Osteocyte (in vitro differentiated cells): Measurements from ENCODE around the gene COL23A1. TPM values are rescaled to one million over a fixed set of nuclear protein-coding genes. Genes with fewer than 3 reads are reported as not detected.

Experiments
- DNase-seq: peaks from one replicate; pipeline ENCODE4 v3.0.0; 2021; ENCODE audit warnings: mixed read lengths; ENCODE audit not compliant: unreplicated experiment; ENCODE audit errors: extremely low spot score
- H3K27ac Mint-ChIP-seq: one replicate; pipeline ENCODE4 v1.8.0; 2021; ENCODE audit warnings: mild to moderate bottlenecking, mixed read lengths; ENCODE audit not compliant: unreplicated experiment
- H3K27me3 Mint-ChIP-seq: one replicate; pipeline ENCODE4 v1.8.0; 2021; ENCODE audit warnings: mixed read lengths; ENCODE audit not compliant: unreplicated experiment
- H3K36me3 Mint-ChIP-seq: one replicate; pipeline ENCODE4 v1.8.0; 2021; ENCODE audit warnings: mixed read lengths; ENCODE audit not compliant: unreplicated experiment
- H3K4me1 Mint-ChIP-seq: one replicate; pipeline ENCODE4 v1.8.0; 2021; ENCODE audit warnings: mixed read lengths; ENCODE audit not compliant: unreplicated experiment
- H3K4me3 Mint-ChIP-seq: one replicate; pipeline ENCODE4 v1.8.0; 2021; ENCODE audit warnings: mild to moderate bottlenecking, moderate library complexity, mixed read lengths; ENCODE audit not compliant: unreplicated experiment
- H3K9me3 Mint-ChIP-seq: one replicate; pipeline ENCODE4 v1.8.0; 2021; ENCODE audit warnings: mixed read lengths; ENCODE audit not compliant: unreplicated experiment
- total RNA-seq: library from RNA; stranded (reverse); gene quantifications from 2 replicates; pipeline ENCODE4 v1.2.1, GENCODE V29; 2021
- TF ChIP-seq, protein P1 (sequence below): fragments of 200-600 bp; sonication (generic); IDR thresholded peaks from 2 replicates; pipeline ENCODE4 v1.5.0; 2021; ENCODE audit warnings: antibody characterized with exemption, mild to moderate bottlenecking, moderate library complexity

Gene COL23A1
- total RNA-seq, 1 donor from 2014 or later: not detected

- H3K9me3 Mint-ChIP-seq: no peaks in the 10 kb centered on the region
- DNase-seq: no peak
- no peak overlapping the region for H3K27ac Mint-ChIP-seq
- H3K4me3 Mint-ChIP-seq: no peak overlapping the region
- no peaks in the 10 kb centered on the region for H3K4me1 Mint-ChIP-seq
- no peaks in the 10 kb centered on the region for H3K36me3 Mint-ChIP-seq
- TF ChIP-seq, protein P1, sequence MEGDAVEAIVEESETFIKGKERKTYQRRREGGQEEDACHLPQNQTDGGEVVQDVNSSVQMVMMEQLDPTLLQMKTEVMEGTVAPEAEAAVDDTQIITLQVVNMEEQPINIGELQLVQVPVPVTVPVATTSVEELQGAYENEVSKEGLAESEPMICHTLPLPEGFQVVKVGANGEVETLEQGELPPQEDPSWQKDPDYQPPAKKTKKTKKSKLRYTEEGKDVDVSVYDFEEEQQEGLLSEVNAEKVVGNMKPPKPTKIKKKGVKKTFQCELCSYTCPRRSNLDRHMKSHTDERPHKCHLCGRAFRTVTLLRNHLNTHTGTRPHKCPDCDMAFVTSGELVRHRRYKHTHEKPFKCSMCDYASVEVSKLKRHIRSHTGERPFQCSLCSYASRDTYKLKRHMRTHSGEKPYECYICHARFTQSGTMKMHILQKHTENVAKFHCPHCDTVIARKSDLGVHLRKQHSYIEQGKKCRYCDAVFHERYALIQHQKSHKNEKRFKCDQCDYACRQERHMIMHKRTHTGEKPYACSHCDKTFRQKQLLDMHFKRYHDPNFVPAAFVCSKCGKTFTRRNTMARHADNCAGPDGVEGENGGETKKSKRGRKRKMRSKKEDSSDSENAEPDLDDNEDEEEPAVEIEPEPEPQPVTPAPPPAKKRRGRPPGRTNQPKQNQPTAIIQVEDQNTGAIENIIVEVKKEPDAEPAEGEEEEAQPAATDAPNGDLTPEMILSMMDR: peak; percentile 58
- H3K27me3 Mint-ChIP-seq: no peaks in the 10 kb centered on the region
These were observed 39.1 kb downstream of the COL23A1 start for GRCh38 chr5:178551059-178551458.

DNA sequence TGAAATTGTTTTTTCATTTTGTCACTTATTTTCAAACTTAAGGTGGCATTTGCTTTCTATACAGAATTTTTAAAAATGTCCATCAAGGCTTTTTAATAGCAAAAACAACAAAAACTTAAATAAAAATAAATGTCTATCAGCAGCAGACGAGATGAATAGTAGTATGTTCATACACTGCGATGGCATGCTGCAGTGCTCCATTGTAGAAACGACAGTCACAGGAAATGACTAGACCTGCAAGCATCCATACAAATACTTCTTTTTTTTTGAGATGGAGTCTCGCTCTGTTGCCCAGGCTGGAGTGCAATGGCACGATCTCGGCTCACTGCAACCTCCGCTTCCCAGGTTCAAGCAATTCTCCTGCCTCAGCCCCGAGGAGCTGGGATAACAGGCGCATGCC, 41.4 kb downstream of the COL23A1 start:
- DNase-seq: no peak

DNA sequence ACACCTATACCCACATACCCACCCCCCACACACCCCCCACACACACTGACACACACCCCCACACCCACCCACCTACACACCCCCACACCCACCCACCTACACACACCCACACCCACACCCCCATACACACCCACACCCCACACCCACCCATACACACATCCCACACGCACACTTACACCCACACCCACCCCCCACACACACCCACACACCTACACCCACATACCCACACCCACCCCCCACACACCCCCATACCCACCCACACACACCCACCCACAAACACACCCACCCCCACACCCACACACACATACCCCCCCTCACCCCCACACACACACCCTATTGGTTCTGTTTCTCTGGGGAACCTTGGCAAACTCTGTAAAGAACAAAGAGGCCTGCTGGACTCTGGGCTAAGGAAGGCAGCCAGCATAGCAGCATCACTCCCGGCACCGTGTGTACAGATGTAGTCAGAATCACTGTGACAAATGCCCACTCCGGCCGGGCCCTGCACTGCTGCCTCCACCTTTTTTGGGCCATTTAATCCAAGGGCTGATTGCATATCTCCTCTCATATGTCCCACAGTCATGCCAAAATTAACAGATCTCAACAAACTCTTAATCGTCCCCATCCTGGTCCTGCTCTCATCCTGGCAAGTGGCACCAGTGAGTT, 42.3 kb downstream of the COL23A1 start:
- H3K27me3 Mint-ChIP-seq: no peaks in the 10 kb centered on the region
- H3K4me1 Mint-ChIP-seq: no peaks in the 10 kb centered on the region
- H3K27ac Mint-ChIP-seq: no peak overlapping the region
- TF ChIP-seq, protein P1: no peak
- no peak overlapping the region for H3K4me3 Mint-ChIP-seq
- DNase-seq: no peak
- no peaks in the 10 kb centered on the region for H3K9me3 Mint-ChIP-seq
- no peaks in the 10 kb centered on the region for H3K36me3 Mint-ChIP-seq

More for the DNA sequence above, 41.4 kb downstream of the COL23A1 start:
- Mint-ChIP-seq H3K36me3 (no peaks in the 10 kb centered on the region), H3K4me3 (no peak overlapping the region), H3K27ac (no peak overlapping the region), H3K4me1 (no peaks in the 10 kb centered on the region), H3K9me3 (no peaks in the 10 kb centered on the region), H3K27me3 (no peaks in the 10 kb centered on the region)
- TF ChIP-seq, protein P1: no peak

GRCh38 chr5:178547052-178547666, 43.0 kb downstream of the COL23A1 start:
- H3K36me3 Mint-ChIP-seq: no peaks in the 10 kb centered on the region
- no peaks in the 10 kb centered on the region for H3K4me1 Mint-ChIP-seq
- H3K27ac Mint-ChIP-seq: no peak overlapping the region
- H3K27me3 Mint-ChIP-seq: no peaks in the 10 kb centered on the region
- TF ChIP-seq, protein P1: no peak
- H3K4me3 Mint-ChIP-seq: no peak overlapping the region
- DNase-seq: no peak
- no peaks in the 10 kb centered on the region for H3K9me3 Mint-ChIP-seq

DNA sequence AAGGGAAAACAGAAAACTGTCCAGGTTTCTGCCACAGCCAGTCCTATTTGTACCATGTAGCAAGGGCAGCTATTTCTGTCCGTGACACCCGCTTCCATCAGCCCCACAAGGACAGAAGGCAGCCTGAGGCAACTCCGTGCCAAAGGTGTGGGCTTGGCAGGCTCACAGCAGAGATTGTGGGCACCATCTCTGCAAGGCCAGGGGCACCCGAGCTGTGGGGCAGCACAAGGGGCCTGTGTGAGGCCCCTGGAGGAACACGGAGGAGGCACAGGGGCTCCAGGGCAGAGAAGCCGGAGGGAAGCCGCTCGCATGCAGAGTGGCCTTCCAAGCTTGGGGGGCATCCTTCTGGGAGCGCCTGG, 43.5 kb downstream of the COL23A1 start:
- Mint-ChIP-seq H3K9me3 (no peaks in the 10 kb centered on the region), H3K4me3 (no peak overlapping the region), H3K27me3 (no peaks in the 10 kb centered on the region), H3K27ac (no peak overlapping the region), H3K36me3 (no peaks in the 10 kb centered on the region), H3K4me1 (no peaks in the 10 kb centered on the region)
- TF ChIP-seq, protein P1: no peak
- DNase-seq: no peak
